ENCODE data around the gene FAHD1. TPM values are rescaled to one million over a fixed set of nuclear protein-coding genes. Genes with fewer than 3 reads are reported as not detected.

The FAHD1 gene
- total RNA-seq, 4 donors from 2014 or later = 107 to 188 (median 152) TPM

DNA sequence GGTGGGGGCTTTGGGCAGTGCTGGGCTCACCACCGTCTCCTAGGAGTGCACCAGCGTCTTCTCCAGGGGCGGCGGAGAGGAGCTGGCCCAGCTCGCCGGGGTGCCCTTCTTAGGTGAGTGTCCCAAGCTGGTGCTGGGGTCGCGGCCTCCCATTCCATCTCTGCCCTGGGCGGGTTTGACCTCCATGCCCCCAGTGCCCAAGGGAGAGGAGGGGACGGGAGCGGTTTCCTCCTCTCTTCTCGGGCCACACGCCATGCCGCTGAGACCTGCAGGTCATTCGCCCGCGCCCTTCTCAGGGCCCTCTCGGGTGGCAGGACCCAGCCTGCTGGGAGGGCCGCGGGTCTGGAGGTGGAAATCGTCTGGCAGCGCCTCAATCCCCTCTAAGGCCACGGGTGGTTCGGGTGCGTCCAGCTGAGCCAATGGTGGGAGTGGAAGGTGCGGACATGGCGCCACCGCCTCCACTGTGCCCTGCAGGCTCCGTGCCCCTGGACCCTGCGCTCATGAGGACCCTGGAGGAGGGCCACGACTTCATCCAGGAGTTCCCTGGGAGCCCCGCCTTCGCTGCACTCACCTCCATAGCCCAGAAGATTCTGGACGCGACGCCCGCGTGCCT lies 38.8 kb upstream of the FAHD1 start:
- Histone ChIP-seq H3K4me3 (no peak overlapping the region), H3K9me3 (no peaks in the 10 kb centered on the region), H3K36me3 (peaks cover 0 to 43% (median 0%) of the 10 kb centered on the region in 3 donors), H3K27ac (no peak overlapping the region), H3K27me3 (no peaks in the 10 kb centered on the region), H3K4me1 (peaks cover 0 to 17% (median 0%) of the 10 kb centered on the region in 4 donors)
- no peak for TF ChIP-seq POLR2A (IDR thresholded peaks at IDR 0.05)
- no peak for DNase-seq

- H3K27ac ChIP-seq = no peak overlapping the region
- TF ChIP-seq CTCF (IDR thresholded peaks at IDR 0.05) (no peak), POLR2A (IDR thresholded peaks at IDR 0.05) (no peak)
Measured at GRCh38 chr16:1788708-1789100, 38.3 kb upstream of the FAHD1 start.

DNA sequence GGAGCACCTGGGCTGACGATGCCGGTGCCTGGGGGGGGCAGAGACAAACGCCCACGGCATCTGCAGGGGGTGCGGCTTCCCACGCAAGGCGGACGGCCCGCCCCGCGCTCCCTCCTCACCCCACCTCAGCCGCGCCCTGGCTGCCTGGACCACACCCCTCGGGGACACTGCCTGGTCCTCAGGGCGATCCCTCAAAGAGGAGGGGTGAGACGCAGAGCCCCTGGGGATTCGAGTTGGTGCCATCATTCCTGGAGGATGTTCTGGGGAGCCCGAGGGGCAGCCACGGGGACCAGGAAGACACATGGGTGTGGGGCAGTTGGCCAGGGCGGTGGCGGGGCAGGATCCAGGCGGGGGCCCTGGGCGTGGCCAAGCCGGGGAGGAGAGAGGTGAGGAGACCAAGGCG lies 37.4 kb upstream of the FAHD1 start:
- DNase-seq = peak in 1 of 3 donors; percentile 46
- Histone ChIP-seq H3K27me3 (no peaks in the 10 kb centered on the region), H3K36me3 (peaks cover 0 to 43% (median 0%) of the 10 kb centered on the region in 3 donors), H3K4me3 (no peak overlapping the region), H3K9me3 (no peaks in the 10 kb centered on the region), H3K4me1 (peaks cover 0 to 5% (median 0%) of the 10 kb centered on the region in 4 donors), H3K27ac (no peak overlapping the region)
- no peak for TF ChIP-seq CTCF (IDR thresholded peaks at IDR 0.05)
- no peak for TF ChIP-seq POLR2A (IDR thresholded peaks at IDR 0.05)

More at GRCh38 chr16:1788708-1789100, 38.3 kb upstream of the FAHD1 start:
- DNase-seq = no peak
- Histone ChIP-seq H3K27me3 (no peaks in the 10 kb centered on the region), H3K4me3 (no peak overlapping the region), H3K9me3 (no peaks in the 10 kb centered on the region), H3K36me3 (peaks cover 0 to 43% (median 0%) of the 10 kb centered on the region in 3 donors), H3K4me1 (peaks cover 0 to 14% (median 0%) of the 10 kb centered on the region in 4 donors)

GRCh38 chr16:1790261-1790610 lies 36.8 kb upstream of the FAHD1 start:
- H3K4me1 ChIP-seq = no peaks in the 10 kb centered on the region
- TF ChIP-seq POLR2A (IDR thresholded peaks at IDR 0.05) = no peak
- no peak for TF ChIP-seq CTCF (IDR thresholded peaks at IDR 0.05)
- DNase-seq = peak in 1 of 3 donors; percentile 45
- H3K9me3 ChIP-seq = no peaks in the 10 kb centered on the region
- no peak overlapping the region for H3K4me3 ChIP-seq
- no peaks in the 10 kb centered on the region for H3K27me3 ChIP-seq
- H3K36me3 ChIP-seq = peaks cover 0 to 43% (median 0%) of the 10 kb centered on the region in 3 donors
- no peak overlapping the region for H3K27ac ChIP-seq

DNA sequence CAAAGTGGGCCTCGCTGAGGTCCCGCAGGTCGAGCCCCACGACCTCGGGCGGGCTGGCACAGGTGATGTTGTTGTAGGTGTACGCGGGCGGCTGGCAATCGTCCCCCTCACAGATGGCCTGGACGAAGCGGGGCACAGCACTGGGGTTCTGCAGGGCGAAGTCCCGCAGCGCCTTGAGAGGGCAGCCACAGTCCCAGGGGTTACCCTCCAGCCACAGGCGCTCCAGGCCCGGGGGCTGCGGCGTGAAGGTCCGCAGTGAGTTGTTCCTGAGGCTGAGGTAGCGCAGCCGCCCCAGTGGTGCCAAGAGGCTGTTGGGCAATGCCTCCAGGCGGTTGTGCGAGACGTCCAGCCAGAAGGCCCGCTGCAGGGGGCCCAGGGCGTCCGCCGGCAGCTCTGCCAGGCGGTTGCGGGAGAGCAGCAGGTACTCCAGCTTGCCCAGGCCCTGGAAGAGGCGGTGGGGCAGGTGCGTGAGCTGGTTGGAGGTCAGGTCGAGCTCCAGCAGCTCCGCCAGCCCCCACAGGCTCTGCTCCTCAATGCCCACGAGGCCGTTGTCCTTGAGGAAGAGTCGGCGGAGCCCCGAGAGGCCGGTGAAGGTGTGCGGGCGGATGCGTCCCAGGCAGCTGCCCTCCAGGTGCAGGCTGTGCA lies 36.3 kb upstream of the FAHD1 start:
- Histone ChIP-seq H3K9me3 (no peaks in the 10 kb centered on the region), H3K4me3 (no peak overlapping the region), H3K27ac (no peak overlapping the region), H3K4me1 (no peaks in the 10 kb centered on the region), H3K36me3 (peaks cover 0 to 43% (median 0%) of the 10 kb centered on the region in 3 donors), H3K27me3 (no peaks in the 10 kb centered on the region)
- DNase-seq = peak in 2 of 3 donors; percentile 42 to 44
- no peak for TF ChIP-seq CTCF (IDR thresholded peaks at IDR 0.05)
- TF ChIP-seq POLR2A (IDR thresholded peaks at IDR 0.05) = no peak

DNA sequence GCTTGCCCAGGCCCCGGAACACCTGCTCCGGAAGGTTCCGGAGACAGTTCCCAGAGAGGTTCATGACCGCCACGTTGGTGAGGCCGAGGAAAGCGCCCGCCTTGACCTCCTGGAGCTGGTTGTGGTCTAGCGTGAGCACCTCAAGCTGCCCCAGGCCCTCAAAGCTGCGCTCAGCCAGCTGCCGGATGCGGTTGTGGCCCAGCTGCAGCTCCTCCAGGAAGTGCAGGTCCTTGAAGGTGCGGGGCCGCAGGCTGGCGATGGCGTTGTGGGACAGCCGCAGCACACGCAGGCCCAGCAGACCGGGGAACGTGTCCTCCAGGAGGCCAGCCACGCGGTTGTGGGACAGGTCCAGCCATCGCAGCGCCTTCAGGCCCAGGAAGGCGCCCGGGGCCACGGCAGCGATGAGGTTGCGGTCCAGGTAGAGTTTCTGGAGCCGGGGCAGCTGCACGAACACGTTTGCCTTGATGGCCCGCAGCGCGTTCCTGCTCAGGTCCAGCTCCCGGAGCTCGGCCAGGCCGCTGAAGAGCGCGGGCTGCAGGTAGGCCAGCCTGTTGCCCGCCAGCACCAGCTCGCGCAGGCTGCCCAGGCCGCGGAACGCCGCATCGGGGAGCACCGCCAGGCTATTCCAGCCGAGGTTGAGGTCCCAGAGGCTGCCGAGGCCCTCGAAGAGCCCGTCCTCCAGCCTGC lies 35.6 kb upstream of the FAHD1 start:
- peaks cover 0 to 40% (median 0%) of the 10 kb centered on the region in 3 donors for H3K36me3 ChIP-seq
- no peaks in the 10 kb centered on the region for H3K9me3 ChIP-seq
- no peaks in the 10 kb centered on the region for H3K27me3 ChIP-seq
- H3K4me3 ChIP-seq = no peak overlapping the region
- H3K27ac ChIP-seq = no peak overlapping the region
- no peaks in the 10 kb centered on the region for H3K4me1 ChIP-seq
- peak in 2 of 3 donors; percentile 43 to 46 for DNase-seq
- TF ChIP-seq POLR2A (IDR thresholded peaks at IDR 0.05) (no peak), CTCF (IDR thresholded peaks at IDR 0.05) (no peak)
